SU-DHL-6 (cell line): Measurements from ENCODE around the gene ANXA10.

Source experiments
- EZH2phosphoT487 ChIP-seq: fragments of 200-600 bp; sonication (generic), shearing (Covaris generic); conservative IDR thresholded peaks from 2 replicates; pipeline ENCODE4 v1.6.1; 2018; ENCODE audit warnings: mild to moderate bottlenecking, antibody characterized with exemption, low read length, moderate library complexity, mixed read lengths
- TF ChIP-seq, protein P1 (sequence below): fragments of 200-600 bp; sonication (generic); IDR thresholded peaks from one replicate; pipeline ENCODE4 v1.5.1; 2017; ENCODE audit warnings: antibody characterized with exemption, mild to moderate bottlenecking, low read length, moderate library complexity; ENCODE audit not compliant: insufficient read depth, poor library complexity, severe bottlenecking

DNA sequence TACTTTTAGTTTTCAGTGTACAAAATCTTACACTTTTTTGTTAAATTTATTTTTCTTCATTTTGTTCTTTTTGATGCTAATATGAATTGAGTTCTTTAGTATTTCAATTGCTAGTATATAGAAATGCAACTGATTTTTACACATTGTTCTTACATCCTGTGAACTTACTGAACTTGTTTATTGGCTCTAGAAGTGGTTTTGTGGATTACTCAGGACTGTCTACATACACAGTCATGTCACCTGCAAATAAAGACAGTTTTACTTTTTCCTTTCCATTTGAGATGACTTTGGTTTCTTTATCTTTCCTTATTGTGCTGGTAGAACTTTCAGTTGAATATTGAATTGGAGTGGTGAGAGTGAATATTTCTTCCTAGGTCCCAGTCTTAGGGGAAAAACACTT is 40.8 kb upstream of the ANXA10 start:
- TF ChIP-seq EZH2phosphoT487 = no peak
- TF ChIP-seq, protein P1, sequence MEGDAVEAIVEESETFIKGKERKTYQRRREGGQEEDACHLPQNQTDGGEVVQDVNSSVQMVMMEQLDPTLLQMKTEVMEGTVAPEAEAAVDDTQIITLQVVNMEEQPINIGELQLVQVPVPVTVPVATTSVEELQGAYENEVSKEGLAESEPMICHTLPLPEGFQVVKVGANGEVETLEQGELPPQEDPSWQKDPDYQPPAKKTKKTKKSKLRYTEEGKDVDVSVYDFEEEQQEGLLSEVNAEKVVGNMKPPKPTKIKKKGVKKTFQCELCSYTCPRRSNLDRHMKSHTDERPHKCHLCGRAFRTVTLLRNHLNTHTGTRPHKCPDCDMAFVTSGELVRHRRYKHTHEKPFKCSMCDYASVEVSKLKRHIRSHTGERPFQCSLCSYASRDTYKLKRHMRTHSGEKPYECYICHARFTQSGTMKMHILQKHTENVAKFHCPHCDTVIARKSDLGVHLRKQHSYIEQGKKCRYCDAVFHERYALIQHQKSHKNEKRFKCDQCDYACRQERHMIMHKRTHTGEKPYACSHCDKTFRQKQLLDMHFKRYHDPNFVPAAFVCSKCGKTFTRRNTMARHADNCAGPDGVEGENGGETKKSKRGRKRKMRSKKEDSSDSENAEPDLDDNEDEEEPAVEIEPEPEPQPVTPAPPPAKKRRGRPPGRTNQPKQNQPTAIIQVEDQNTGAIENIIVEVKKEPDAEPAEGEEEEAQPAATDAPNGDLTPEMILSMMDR = no peak
